Progenitor cell of endocrine pancreas (in vitro differentiated cells): Measurements from ENCODE around the gene CHRM1. TPM values are rescaled to one million over a fixed set of nuclear protein-coding genes. Genes with fewer than 3 reads are reported as not detected.

Experiments
- DNase-seq: peaks from one replicate; pipeline ENCODE4 v3.0.0; 2021; ENCODE audit warnings: low spot score; ENCODE audit not compliant: unreplicated experiment
- H3K27ac Mint-ChIP-seq: 2 replicates; pipeline ENCODE4 v1.8.0; 2021; ENCODE audit warnings: mild to moderate bottlenecking, moderate library complexity, mixed read lengths
- H3K27me3 Mint-ChIP-seq: 2 replicates; pipeline ENCODE4 v1.8.0; 2021; ENCODE audit warnings: mixed read lengths
- H3K36me3 Mint-ChIP-seq: 2 replicates; pipeline ENCODE4 v1.8.0; 2022; ENCODE audit warnings: mixed read lengths; ENCODE audit not compliant: insufficient read depth
- H3K4me1 Mint-ChIP-seq: 2 replicates; pipeline ENCODE4 v1.8.0; 2021; ENCODE audit warnings: low read depth, mixed read lengths
- H3K4me3 Mint-ChIP-seq: 2 replicates; pipeline ENCODE4 v1.8.0; 2021; ENCODE audit warnings: low read depth, mild to moderate bottlenecking, moderate library complexity, mixed read lengths
- H3K9me3 Mint-ChIP-seq: 2 replicates; pipeline ENCODE4 v1.8.0; 2021; ENCODE audit warnings: low read depth, mixed read lengths
- total RNA-seq: library from RNA; stranded (reverse); gene quantifications from 2 replicates; pipeline ENCODE4 v1.2.1, GENCODE V29; 2021
- TF ChIP-seq, protein P1 (sequence below): fragments of 200-600 bp; sonication (generic); IDR thresholded peaks from one replicate; pipeline ENCODE4 v1.5.0; 2021; ENCODE audit warnings: antibody characterized with exemption, mild to moderate bottlenecking; ENCODE audit not compliant: unreplicated experiment

CHRM1 gene
- total RNA-seq, 1 donor from 2014 or later, result 0.67 TPM

DNA sequence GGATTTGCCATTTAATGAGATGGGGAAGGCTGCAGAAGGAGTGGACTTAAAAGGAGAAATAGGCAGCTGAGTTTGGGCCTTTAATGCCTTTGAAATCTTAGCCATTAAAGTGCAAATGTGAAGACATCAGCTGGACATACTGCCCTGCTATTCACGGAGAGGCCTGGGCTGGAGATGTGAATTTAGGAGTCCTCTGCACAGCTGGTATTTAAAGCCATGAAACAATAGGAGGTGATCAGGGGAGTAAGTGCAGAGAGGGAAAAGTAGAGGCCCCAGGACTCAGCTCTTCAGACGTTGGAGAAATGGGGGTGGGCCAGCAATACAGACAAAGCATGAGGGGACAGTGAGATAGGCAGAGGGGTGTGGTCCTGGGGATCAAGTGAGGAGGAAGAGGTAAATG, 23.9 kb downstream of the CHRM1 start:
- TF ChIP-seq, protein P1, sequence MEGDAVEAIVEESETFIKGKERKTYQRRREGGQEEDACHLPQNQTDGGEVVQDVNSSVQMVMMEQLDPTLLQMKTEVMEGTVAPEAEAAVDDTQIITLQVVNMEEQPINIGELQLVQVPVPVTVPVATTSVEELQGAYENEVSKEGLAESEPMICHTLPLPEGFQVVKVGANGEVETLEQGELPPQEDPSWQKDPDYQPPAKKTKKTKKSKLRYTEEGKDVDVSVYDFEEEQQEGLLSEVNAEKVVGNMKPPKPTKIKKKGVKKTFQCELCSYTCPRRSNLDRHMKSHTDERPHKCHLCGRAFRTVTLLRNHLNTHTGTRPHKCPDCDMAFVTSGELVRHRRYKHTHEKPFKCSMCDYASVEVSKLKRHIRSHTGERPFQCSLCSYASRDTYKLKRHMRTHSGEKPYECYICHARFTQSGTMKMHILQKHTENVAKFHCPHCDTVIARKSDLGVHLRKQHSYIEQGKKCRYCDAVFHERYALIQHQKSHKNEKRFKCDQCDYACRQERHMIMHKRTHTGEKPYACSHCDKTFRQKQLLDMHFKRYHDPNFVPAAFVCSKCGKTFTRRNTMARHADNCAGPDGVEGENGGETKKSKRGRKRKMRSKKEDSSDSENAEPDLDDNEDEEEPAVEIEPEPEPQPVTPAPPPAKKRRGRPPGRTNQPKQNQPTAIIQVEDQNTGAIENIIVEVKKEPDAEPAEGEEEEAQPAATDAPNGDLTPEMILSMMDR, result no peak
- no peak for DNase-seq
- Mint-ChIP-seq H3K27ac (no peak overlapping the region), H3K4me1 (no peaks in the 10 kb centered on the region), H3K27me3 (peaks cover 12% of the 10 kb centered on the region), H3K9me3 (no peaks in the 10 kb centered on the region), H3K4me3 (no peak overlapping the region), H3K36me3 (no peaks in the 10 kb centered on the region)

DNA sequence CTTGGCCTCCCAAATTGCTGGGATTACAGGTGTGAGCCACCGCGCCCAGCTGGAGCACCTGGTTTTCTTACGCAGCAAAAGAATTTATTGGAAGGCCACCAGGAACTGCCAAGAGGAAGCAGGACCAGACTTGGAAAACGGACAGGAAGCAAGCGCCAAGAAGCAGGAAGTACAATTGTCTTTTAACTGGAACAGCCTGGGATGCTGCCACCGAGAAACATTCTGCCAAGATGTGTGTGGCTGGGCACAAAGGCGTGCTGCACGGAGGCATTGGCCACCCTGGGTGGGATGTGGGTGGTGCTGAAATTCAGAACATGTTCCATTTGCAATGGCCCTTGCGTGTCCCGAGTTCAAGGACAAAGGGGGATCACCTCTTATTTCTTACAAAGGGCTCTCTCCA, 25.1 kb downstream of the CHRM1 start:
- H3K27ac Mint-ChIP-seq, result no peak overlapping the region
- TF ChIP-seq, protein P1, result no peak

DNA sequence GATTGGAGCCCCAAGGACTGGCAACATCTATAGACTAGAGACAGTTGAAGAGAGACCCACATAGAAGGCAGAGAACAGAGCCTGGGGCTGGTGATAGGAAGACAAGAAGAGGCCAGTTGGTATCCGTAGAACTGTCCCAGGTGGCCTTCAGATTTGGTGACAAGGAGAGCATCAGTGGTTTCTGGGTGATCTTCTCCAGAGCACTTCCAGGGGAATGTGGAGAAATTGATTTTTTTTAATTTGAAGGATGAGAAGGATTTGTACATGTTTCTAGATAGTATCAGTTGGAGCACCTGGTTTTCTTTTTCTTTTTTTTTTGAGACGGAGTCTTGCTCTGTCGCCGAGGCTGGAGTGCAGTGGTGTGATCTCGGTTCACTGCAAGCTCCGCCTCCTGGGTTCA, 25.7 kb downstream of the CHRM1 start:
- TF ChIP-seq, protein P1, result no peak
- no peak overlapping the region for H3K4me3 Mint-ChIP-seq
- H3K27me3 Mint-ChIP-seq, result peaks cover 6% of the 10 kb centered on the region
- H3K36me3 Mint-ChIP-seq, result no peaks in the 10 kb centered on the region
- H3K27ac Mint-ChIP-seq, result no peak overlapping the region
- no peak for DNase-seq
- no peaks in the 10 kb centered on the region for H3K9me3 Mint-ChIP-seq
- H3K4me1 Mint-ChIP-seq, result no peaks in the 10 kb centered on the region

More for the DNA sequence above, 25.1 kb downstream of the CHRM1 start:
- H3K4me3 Mint-ChIP-seq, result no peak overlapping the region
- H3K27me3 Mint-ChIP-seq, result peaks cover 6% of the 10 kb centered on the region
- no peaks in the 10 kb centered on the region for H3K4me1 Mint-ChIP-seq
- DNase-seq, result no peak
- no peaks in the 10 kb centered on the region for H3K9me3 Mint-ChIP-seq
- H3K36me3 Mint-ChIP-seq, result no peaks in the 10 kb centered on the region

DNA sequence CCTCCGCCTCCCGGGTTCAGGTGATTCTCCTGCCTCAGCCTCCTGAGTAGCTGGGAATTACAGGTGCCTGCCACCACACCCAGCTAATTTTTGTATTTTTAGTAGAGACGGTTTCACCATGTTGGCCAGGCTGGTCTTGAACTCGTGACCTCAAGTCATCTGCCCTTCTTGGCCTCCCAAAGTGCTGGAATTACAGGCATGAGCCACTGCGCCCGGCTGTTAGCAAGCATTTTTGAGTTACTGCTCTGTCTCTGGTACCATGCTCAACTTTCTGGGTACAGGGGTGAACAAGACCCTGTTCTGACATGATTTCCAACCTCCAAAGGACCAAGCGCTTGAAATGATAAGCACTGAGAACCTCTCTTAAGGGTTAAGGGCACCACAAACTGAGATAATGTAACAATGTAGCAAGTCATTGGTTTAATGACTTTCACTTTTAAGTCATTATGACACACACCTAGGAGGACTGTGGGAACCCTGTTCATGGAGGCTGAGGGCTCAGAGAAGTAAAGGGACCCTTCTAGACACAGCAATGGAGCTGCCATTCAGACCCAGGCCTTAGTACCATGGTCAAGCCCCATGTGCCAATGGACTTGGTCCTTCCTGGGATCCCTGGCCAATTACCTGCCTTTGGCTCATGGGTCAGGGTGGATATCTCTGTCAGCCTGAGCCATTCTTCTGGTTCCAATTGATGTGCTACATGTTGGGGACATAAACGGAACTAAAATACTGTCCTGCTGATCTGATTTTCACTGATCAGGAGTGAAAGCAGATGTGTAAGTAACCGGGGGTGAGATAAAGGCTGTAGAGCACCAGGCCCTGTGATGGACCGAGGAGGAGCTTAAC, 28.9 kb downstream of the CHRM1 start:
- H3K27ac Mint-ChIP-seq, result peak overlapping the region; percentile 10

DNA sequence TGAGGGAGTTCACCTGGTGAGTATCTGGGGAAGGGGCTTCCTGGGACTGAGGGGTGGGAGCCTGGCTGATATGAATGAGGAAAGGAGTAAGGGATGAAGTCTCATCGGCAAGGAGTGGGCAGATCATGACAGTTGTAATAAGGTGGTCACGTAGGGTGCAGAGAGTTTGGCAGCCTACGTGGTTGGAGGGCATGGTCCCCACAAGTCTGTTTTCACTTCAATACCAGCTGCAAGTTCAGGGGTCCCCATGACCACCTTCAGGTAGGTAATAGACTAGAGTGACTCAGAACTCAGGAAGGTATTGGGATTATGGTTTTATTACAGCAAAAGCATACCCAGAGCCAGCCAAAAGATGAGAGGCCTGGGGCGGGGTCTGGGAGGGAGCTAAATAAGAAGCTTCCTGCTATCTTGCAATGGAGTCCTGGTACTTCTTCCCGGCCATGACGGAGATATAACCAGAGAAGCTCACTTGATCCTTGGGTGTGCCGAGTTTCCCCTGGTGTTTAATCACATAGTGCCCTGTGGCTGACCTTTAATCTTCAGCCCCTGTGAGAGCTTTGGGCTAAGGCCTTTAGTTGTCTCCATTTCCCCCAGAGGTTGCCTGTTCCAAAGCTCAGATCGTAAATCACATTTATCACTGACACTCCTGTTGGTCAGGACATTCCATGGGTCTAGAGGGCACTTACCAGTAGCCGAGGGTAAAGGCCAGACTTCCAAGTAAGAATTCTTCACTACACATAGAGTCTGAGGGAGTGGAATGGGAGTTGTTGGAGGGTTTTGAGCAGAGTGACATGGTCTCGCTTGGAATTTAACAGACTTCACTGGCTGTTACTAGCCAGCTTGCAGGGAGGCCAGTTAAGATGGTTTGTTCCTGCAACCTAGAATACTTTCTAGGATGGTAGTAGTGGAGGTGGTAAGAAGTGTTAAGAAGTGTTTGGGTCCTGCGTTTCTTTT, 31.4 kb downstream of the CHRM1 start:
- H3K27me3 Mint-ChIP-seq, result no peaks in the 10 kb centered on the region
- no peak for DNase-seq
- no peaks in the 10 kb centered on the region for H3K9me3 Mint-ChIP-seq
- H3K4me1 Mint-ChIP-seq, result peaks cover 25% of the 10 kb centered on the region
- peak overlapping the region; percentile 90 for H3K27ac Mint-ChIP-seq
- TF ChIP-seq, protein P1, result no peak
- H3K36me3 Mint-ChIP-seq, result peaks cover 30% of the 10 kb centered on the region
- H3K4me3 Mint-ChIP-seq, result no peak overlapping the region

More for the DNA sequence above, 28.9 kb downstream of the CHRM1 start:
- no peaks in the 10 kb centered on the region for H3K9me3 Mint-ChIP-seq
- H3K27me3 Mint-ChIP-seq, result peaks cover 3% of the 10 kb centered on the region
- H3K4me1 Mint-ChIP-seq, result peaks cover 18% of the 10 kb centered on the region
- H3K36me3 Mint-ChIP-seq, result peaks cover 18% of the 10 kb centered on the region
- TF ChIP-seq, protein P1, result no peak
- no peak for DNase-seq
- H3K4me3 Mint-ChIP-seq, result no peak overlapping the region
